NCI-H2227 (cell line): ENCODE measurements around the gene SNRPB2.
A peak's percentile ranks its signal among the peaks of the same experiment; 100 is the strongest.

ENCODE experiments used
- DNase-seq: peaks from one replicate; lab custom pipeline; 2025; ENCODE audit not compliant: unreplicated experiment; lab: John Stamatoyannopoulos, UW

Gene SNRPB2

DNA sequence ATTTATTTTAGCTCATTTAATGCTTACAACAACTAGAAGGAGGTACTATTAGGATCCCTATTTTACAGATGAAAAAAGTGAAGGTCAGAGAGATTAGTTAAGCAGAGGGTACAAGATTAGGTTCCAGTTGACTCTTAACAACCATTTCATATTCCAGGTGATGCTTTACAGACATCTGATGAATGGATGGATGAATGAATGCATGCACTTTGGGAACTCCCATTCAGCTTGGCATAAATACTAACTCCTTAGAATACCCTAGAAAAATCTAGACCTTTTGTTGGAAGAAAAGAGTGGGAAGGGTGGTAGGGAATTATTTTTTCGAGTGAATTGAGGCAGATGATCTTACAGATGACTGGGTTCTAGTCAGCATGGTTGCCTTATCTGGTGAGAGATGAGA, 746 bp upstream of the SNRPB2 start:
- no peak for DNase-seq

- no peak for DNase-seq
Measured at GRCh38 chr20:16732506-16733152, 2.8 kb downstream of the SNRPB2 start.

DNA sequence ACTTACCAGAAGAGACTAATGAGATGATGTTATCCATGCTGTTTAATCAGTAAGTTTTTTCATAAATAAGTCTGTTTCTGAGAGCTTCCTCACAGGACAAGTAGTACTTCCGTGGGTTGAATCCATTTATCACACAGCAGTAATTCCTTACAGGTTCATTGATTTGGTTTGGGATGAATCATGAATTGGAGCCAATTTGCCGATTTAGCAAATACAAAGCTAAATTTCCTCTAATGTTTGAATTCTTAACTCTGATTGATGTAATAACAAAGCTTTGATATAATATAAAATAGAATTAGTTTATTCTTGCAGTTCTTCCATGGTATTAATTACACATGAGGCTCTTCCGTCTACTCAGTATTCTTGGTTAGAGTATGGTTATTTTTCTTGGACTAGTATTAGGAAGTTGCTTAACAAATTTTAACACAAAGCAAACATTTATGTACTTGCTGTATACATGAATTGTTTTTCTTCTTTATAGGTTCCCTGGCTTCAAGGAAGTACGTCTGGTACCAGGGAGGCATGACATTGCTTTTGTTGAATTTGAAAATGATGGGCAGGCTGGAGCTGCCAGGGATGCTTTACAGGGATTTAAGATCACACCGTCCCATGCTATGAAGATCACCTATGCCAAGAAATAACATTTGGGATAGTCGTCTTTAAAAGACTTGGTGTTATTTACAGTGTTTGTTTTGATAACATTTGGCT, 10.7 kb downstream of the SNRPB2 start:
- DNase-seq, result no peak

DNA sequence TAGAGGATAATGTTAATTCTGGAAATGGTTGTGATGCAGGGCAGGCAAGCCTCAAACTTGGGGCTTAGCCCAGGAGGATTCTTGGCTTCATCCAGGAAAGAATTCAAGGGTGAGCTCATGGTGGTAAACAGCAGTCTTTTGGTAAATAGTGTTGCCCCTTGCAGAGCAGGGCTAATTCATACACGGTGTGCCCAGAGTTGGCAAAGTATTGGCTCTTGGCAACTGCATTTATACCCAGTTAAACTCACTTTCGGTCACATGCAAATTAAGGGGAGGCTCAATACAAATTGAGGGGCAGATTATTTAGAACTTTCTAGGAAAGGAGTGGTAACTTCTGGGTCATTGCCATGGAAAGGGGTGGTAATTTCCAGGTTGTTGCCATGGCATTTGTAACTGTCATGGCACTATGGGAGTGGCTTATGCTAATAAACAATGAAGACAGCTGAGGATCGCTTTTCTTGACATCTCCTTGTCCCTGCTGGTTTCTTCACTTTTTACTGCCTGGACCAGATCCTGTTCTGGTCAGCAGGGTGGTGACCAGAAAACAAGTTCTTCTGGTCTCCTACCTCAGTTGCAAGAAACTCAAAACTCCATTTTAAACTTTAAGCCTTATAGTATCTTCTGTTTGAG, 14.5 kb downstream of the SNRPB2 start:
- no peak for DNase-seq

- no peak for DNase-seq
Measured at GRCh38 chr20:16745204-16745603, 15.4 kb downstream of the SNRPB2 start.

DNA sequence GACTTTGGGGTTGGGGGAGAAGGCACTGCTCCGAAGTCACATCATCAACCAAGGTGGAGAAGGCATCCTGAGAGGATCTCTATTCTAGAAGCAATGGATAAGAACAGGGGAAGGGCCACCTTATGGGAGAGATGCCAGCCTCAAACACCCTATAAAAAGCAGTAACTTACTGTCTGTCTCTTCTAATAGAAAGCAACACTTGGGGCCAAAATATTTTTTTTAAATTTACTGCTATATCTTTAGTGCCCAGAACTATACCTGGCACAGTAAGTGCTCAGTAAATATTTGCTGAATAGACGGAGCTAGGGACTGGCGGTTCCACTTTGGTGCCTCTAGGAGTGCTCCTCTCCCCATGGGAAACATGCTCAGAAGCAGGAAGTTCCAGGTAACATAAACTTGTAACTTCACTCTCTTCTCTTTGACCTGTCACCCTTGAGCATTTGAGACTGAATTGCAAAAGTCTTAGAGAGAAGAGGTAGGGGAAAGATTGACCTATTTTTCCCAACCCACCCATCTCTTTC, 17.5 kb downstream of the SNRPB2 start:
- DNase-seq, result no peak

GRCh38 chr20:16748308-16748900, 18.6 kb downstream of the SNRPB2 start, which contains the start of gene OTOR:
TSS of gene OTOR (plus strand) at chr20:16748358. CDS start at chr20:16748402, 44 bp downstream.
- no peak for DNase-seq

- no peak for DNase-seq
Measured at GRCh38 chr20:16749573-16749972, 19.7 kb downstream of the SNRPB2 start.

GRCh38 chr20:16752082-16752481, 22.3 kb downstream of the SNRPB2 start:
- no peak for DNase-seq

GRCh38 chr20:16752901-16753300, 23.1 kb downstream of the SNRPB2 start:
- no peak for DNase-seq

- no peak for DNase-seq
Measured at GRCh38 chr20:16758454-16759180, 28.8 kb downstream of the SNRPB2 start.

GRCh38 chr20:16759181-16759563, 29.3 kb downstream of the SNRPB2 start:
- no peak for DNase-seq

DNA sequence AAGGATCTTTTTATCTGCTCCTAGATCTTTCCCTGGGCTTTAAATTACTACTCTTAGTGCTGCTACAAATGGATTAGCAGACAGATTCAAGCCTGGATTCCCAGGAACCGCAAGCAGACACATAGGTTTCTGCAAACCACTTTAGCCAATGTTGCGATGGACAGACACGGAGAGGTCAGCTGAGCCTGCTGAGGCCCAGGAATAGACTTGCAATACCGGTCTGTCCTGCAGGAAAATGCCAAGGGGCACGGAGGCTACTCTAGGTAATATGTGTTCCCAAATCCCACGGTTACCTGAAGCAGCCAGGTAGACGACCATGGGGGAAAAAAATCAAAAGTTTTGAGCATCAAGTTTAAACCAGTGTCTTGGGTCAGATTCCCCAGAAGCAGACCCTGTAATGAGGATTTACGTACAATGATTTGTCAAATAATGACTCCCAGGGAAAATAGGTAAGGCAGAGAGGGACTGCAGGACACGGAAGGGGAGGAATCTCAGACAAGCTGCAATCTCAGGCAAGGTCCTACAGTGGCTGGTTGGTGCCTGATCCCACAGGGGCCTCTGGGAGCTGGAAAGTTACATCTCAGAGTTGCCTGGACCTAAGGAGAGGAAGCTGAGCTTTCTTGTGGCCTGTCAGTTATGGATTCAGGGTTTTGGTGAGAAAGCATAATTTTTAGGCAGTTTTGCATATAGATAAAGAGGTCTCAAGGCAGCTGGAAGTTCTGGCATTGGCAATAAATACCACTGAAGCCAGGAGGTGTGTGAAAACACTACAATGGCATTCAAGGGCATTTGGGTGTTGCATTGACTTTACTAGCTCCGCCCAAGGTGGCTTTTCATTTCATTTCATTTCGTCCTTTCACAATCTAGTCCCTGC, 30.8 kb downstream of the SNRPB2 start:
- no peak for DNase-seq

DNA sequence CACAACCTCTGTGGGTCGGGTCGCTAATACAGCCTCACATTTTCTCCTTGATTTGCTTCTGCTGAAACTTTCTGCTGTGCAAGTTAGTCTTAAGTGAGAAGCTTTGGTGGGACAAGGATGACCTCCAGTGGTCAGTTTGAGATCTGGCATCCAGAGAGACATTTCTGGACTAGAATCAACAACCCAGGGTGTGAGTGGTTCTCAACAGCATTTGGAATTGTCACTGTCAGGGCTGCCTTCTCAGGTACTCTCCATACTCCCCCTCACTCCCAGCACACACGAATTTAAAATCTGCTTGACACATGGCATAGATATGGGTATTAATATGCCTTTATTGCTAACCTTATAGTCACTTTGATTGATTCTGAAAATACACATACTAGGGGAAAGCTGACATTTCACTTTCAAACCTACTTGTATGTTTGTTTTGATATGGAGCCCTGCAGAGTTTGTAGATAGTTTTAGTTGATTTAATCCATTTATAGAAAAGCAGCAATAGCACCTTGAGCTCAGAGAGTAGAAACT, 31.5 kb downstream of the SNRPB2 start:
- peak; percentile 71 for DNase-seq

DNA sequence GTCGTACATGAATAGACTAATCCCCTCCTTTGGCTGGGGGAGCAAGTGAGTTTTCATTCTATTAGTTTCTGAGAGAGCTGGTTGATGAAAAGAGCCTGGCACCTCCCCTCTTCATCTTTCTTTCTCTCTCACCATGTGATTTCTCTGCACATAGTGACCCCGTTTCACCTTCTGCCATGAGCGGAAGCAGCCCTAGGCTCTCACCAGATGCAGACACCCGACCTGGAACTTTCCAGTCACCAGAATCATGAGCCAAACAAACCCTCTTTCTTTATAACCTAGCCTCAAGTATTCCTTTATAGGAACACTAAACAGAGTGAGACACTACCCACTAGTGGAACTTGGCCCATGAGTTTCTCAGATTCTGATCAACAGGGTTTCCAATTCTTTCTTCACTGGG, 34.7 kb downstream of the SNRPB2 start:
- DNase-seq, result no peak

- no peak for DNase-seq
Measured at GRCh38 chr20:16771213-16771612, 41.4 kb downstream of the SNRPB2 start.

DNA sequence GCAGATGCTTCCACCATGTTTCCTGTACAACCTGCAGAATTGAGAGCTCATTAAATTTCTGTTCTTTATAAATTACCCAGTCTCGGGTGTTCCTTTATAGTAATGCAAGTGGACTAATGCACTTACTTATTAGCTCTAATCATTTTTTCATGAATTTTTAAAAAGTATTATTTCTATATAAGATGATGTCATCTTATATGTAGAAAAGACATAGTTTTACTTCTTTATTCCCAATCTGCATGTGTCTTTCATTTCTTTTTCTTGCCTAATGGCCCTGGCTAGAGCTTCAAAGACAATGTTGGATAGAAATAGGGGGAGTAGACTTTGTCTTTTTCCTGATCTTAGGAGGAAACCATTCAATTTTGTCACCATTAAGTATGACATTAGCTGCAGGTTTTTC, 46.1 kb downstream of the SNRPB2 start:
- DNase-seq, result no peak

GRCh38 chr20:16777126-16777525, 47.3 kb downstream of the SNRPB2 start:
- no peak for DNase-seq

- DNase-seq, result no peak
Measured at GRCh38 chr20:16778159-16778558, 48.3 kb downstream of the SNRPB2 start.

GRCh38 chr20:16781496-16781895, 51.7 kb downstream of the SNRPB2 start:
- no peak for DNase-seq
